GM21737 (cell line): Measurements from ENCODE around the gene SOX6.
"Not testable (repeated sequence)": the region's sequence is repeated elsewhere in the genome, so short reads cannot be mapped to it uniquely, and the experiment has no call there.

Experiments used
- ATAC-seq: cut with Tn5 transposase; IDR thresholded peaks from one replicate; pipeline ENCODE4 v1.9.1; 2021; ENCODE audit warnings: mild to moderate bottlenecking, moderate library complexity; ENCODE audit not compliant: unreplicated experiment

Gene SOX6

DNA sequence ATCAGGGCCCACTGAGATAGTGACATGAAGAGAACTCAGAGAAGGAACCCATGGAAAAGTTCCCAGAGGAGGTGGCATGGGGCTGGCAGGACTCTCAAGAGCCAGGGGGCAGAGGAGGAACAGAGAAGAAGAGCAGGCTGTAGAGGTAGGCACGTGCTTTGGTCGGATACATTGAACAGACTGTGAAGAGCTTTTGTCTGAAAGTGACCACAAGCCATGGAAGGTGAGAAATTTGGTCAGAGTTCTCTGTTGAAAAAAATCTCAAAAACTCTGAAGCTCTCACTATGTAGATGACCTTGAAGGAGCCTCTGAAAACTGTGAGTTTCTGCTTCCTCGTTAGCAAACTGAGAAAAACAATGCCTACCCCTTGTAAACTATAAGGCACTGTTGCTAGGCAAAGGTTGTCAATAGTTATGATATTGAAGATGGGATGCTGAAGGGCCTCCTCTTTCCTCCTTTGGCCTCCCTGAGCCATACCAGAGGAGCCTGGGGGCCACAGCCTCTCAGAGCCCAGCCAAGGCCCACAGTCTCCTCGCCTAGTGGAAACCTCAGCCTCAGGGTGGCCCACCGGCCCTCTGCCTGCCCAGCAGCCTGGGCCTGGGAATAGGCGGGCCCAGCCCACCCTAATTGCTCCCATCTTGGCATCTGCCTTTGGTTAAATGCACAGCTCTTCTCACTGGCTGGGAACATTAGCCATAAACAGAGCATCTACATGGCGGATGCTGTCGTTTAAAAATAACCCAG lies 415.7 kb downstream of the SOX6 start:
- ATAC-seq = no peak

DNA sequence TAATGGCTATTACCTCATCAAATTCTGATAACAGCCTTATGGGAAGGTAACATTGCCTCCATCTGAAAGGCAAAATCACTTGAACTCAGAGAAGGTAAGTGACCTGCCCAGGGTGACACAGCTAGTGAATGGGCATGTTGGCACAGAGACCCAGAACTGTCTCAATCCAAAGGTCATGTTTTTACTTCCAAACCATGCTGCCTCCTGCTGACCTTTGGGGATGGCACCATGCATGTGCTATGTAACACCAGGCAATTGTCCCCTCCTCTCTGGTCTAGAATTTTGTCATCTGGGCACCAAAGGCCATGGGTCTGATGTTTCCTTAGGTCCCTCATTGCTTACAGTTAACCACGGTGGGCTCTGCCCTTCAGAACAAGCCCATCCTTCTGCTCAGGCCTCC lies 417.4 kb downstream of the SOX6 start:
- ATAC-seq = no peak

DNA sequence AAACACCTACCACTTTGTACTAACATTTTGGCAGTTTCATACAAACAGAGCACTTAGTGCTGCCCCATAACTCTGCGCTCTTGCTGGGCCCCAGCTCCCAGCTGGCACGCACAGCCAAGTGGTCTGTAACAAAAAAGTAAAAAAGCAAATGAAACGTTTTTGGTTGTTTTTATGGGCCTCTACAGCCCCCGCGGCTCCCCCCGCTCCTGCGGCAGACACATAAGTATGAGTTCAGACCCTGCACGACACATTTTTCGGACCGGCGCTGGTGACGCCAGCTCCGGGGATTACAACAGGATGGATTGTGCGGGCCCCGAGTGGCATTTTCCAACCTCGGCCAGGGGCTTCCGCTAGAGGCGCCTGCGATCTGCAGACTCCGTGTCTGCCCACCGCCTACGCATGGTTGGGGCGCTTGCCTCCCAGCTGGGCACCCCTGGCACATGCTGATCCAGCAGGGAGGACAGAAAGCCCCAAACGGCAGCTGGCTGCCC lies 418.2 kb downstream of the SOX6 start:
- ATAC-seq = no peak

DNA sequence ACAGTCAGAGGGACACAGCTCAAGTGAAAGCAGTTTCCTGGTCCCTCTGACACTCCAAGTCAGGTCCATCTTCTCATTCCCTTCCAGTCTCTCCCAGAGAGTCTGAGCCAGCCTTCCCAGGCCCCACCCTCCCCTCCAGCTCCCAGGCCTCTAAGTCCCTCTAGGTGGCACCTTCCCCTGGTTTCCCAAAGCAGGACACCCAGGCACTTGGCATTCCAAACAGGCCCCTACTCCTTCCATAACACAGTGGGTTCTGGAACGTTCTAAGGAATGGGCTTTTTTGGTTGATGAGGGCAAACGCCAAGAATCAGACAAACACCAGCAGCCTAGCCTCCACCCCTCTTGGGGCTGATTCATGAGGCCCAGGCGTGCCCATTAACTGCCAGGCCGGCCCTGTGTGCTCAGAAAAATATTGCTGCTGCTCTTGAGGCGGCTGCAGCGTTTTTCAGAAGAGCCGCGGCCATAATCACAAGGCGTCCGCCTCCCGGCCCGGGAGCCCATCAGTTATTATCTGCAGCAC lies 418.7 kb downstream of the SOX6 start:
- no peak for ATAC-seq

GRCh38 chr11:15936011-15936410 lies 420.3 kb downstream of the SOX6 start:
- no peak for ATAC-seq

DNA sequence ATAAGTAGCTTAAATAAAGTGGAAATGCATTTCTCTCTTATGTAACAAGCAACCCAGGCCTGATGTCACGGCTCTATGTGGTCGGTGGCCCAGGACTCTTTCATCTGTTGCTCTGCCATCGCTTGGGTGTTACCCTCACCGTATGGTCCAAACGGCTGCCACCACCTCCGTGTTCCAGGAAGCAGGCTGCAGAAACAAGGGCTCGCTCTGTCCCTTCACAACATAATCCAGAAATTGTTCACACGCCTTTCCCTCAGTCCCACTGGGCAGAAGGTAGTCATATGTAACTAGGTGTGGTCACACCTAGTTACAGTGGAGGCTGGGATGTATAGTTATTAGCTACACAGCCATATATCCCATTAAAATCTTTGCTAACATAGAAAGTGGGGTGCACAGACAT lies 421.0 kb downstream of the SOX6 start:
- no peak for ATAC-seq

DNA sequence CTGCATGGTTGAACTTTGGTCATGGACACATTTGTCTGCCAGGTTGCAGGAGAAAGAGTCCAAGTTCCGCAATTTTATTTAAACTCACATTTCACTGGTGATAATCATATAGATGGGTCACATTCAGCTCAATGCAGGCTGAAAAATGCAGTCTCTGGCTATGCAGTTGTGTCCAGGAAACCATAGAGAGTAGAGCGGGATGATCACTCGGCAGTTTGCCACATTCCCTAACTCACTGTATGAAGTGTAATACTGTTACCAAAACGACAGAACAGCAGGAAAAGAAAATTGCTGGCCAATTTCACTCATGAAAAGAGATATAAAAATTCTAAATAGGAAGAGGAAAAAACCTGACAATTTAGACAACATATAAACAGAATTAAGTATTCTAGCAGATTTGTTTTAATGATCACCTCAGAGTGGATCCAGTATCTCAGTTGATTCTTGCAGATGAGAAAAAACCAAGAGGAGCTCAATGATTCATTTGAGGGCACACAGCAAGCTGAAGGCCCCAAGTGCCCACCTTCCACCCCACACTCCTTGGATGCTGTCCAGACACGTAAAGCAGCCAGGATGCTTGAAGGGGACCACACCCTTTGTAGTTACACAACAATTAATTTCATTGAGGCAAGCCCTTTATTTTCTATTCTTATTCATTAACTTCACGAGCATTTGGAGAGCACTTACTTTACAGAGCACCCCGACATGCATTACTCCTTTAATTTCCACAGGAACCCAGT lies 422.3 kb downstream of the SOX6 start:
- no peak for ATAC-seq

- no peak for ATAC-seq
Measured at GRCh38 chr11:15932417-15932816, 423.9 kb downstream of the SOX6 start.

- no peak for ATAC-seq
Measured at GRCh38 chr11:15931497-15931896, 424.8 kb downstream of the SOX6 start.

GRCh38 chr11:15930442-15931025 lies 425.8 kb downstream of the SOX6 start:
- no peak for ATAC-seq

DNA sequence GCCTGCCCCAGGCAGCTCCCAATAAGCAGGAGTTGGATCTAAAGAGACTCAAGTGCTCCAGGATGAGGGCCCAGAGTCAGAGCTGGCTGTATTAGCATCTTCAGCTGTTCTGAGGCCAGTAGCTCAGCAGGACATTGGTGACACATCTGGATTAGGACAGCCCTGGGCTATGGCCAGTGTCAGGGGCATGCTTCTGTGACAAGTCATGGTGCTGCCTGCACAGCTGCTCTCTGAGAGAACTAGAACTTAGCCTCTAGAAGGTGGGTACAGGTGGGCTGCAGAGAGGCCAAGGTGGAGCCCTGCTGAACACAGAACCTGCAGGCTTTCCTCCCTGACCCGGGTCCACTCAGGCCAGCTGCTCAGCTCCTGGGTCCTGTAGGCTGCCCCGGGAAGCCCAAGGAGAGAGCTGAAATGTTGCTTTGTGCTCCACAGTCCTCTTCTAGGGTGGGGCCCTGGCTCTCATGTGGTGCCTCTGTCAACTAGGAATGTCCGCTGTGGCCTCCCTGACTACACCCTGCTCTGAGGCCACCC lies 426.9 kb downstream of the SOX6 start:
- ATAC-seq = no peak

DNA sequence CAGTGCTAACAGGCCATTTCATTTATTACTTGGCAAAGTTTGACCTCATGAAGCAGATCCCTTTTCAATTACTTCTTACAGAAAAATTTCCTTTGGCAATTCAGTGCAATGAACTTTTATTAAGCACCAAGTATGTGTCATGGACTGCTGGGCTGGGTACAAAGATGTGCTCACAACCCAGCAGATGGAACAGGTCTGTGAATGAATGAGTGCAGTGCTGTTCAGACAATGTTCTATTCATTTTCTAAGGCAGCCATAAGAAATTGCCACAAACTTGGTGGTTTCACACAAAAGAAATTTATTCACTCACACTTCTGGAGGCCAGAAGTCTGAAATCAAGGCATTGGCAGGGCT lies 428.5 kb downstream of the SOX6 start:
- no peak for ATAC-seq

DNA sequence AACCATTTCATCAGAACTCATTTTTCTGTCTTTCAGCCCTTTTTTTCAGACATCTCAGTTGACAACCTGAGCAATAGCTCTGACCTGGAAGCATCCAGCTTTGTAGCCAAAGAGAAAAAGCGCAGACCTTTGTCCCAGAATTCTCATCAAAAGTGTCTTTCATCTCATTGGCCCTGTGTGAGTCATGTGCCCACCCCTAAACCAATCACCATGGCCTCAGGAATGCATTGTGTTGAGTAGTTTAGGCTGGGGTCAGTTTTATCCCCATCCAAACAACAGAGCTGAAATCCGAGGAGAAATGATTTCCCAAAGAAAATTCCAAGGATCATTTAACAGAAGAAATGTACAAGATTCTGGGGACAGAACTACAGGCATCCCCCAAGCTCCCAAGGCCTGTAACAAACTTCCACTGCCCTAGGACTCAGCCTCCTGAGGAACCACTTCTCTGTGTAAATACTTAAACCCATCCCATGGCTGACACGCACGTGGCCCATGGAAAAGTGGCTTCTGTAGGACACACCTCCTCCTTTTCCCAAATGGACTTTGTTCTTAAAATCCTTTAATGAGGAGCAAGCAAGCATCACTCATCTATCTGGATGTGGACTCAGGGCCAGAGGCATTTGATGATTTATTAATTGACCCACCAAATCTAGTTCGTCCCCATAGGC lies 429.0 kb downstream of the SOX6 start:
- no peak for ATAC-seq

DNA sequence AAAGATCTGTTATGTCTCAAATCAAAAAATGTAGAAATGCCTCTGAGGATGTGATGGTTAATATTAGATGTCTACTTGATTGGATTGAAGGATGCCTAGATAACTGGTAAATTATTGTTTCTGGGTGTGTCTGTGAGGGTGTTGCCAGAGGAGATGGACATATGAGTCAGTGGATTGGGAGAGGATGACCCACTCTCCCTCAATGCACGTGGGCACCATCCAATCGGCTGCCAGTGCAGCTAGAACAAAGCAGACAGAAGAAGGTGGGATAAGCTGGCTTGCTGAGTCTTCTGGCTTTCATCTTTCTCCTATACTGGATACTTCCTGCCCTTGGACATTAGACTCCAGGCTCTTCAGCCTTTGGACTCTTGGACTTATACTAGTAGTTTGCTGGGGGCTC lies 430.3 kb downstream of the SOX6 start:
- ATAC-seq = no peak

GRCh38 chr11:15923183-15923582 lies 433.2 kb downstream of the SOX6 start:
- no peak for ATAC-seq

DNA sequence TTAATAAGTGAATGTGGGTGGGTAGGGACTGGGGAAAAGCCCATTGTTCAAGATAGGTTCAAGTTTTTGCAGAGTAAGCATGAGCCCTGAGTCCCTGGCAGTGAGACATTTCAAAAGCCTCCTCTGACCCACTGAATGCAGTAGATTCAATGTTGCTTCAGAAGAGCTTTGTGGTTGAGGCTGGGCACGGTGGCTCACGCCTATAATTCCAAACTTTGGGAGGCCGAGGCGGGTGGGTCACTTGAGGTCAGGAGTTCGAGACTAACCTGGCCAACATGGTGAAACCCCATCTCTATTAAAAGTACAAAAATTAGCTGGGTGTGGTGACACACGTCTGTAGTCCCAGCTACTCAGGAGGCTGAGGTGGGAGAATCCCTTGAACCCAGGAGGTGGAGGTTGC lies 433.6 kb downstream of the SOX6 start:
- ATAC-seq = not testable (repeated sequence)

DNA sequence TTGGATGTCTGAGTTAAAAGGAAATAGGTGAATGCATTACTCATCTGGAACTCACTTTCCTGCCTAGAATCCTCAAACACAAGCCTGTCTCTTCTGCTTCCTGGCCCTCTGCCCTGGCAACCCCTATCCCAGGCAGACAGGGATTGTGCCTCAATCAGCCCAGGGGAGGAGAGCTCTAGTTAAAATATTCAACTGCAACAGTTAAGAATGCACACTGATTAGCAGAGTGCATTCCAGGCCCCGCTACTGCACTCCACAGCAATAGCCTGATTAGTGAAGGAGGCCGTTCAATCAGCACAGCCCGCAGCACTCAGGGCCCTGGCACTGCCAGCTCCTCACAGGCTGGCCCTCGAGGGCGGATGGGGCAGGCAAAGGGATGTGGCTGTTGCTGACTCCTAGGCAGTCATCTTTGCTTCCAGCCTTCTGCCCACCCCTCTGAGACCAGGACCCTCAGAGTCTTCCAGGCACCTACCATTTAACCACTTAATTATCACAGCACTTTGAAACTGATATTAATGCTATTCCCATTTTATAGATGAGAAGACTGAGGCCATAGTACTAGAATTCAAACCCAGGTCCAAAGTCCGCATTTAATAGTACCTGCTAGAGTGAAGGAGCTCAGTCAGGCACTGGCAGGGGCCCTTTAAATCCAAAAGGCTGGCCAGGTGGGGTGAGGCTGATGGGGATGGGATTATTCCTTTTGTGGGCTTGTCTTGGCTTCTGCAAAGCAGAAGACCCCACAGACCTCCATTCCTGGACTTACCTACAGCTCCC lies 435.3 kb downstream of the SOX6 start:
- ATAC-seq = no peak

DNA sequence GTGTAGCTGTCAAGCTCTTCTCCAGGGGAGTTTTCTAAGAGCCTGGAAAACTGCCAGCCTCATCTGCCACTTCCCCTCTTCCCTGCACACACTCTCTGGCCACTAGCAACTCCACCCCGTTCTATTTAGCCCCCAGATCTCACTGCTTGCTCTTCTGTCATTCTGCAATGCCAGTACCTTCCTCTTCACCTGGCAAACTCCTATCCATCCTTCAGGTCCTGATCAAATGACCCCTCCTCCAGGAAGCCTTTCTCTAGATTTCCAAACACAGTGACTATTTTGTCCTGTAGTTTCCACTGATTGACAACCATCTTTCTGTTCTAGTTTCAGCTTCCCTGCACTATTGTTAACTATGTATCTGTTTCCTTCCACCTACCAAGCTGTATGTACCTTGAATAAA lies 437.7 kb downstream of the SOX6 start:
- ATAC-seq = no peak

DNA sequence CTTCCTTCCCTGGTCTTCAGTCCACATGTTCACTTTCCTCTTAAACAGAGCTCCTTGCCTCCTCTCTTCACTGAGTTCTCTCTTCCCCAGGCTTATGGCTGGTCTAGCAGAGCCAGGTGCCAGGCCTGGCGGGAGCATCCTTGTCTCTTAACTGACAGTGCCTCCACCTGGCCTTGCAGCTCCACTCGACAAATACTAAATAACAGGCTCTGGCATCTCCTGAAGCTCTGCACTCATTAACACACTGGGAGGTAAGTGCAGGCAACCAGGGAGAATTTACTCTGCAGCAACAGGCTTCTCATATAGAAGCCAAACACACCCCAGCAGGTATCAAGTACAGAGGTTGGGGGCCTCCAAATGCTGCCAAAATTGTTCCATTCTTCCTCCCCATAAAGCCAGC lies 438.1 kb downstream of the SOX6 start:
- ATAC-seq = no peak
